GM18867 (cell line): Measurements from ENCODE around the gene OR10C1.
"Not testable (repeated sequence)": the region's sequence is repeated elsewhere in the genome, so short reads cannot be mapped to it uniquely, and the experiment has no call there.

ENCODE experiments used
- ATAC-seq: cut with Tn5 transposase; IDR thresholded peaks from one replicate; pipeline ENCODE4 v1.9.1; 2021; ENCODE audit warnings: mild to moderate bottlenecking, moderate library complexity; ENCODE audit not compliant: unreplicated experiment

Gene OR10C1, protein sequence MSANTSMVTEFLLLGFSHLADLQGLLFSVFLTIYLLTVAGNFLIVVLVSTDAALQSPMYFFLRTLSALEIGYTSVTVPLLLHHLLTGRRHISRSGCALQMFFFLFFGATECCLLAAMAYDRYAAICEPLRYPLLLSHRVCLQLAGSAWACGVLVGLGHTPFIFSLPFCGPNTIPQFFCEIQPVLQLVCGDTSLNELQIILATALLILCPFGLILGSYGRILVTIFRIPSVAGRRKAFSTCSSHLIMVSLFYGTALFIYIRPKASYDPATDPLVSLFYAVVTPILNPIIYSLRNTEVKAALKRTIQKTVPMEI

DNA sequence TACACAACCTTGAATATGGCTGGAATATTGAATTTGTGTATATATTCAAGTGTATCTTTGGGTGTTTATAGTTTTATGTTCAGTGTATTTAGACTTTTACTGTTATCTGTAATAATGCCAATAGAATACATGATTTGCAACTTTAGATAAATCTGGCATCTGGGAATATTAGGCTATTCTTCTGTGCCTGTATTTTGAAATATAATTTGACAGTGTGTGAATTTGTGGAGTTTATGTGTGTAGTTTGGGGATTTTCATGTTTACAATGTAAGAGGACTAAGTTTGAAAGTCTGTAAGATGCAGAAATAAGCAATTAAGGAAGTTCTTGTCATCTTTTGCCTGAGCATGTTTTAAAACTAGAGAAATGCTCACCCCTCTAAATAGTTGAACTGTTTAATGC lies at the start of gene OR10C1:
TSS of gene OR10C1 (plus strand) at position 301 of the 400 bp plus-strand sequence. CDS start 710 bp downstream, outside the sequence.
- ATAC-seq = no peak

DNA sequence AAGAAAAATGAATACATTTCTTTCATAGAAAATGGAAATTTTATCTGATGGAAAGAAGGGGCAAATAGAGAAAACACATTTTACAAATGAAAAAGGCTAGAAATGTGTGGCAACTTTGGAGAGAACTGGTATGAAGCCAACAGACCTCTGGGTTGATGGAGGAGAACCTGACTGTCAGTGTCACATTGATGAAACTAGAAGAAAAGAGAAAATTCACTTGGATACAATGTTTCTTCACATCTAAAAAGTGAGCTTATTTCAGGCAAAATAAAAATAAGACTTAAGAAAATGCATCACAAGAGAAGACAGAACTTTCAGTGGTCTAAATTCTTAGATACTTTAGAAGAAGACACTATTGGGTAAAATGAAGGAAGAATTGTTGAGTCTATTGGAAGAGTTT lies 43.8 kb upstream of the OR10C1 start, which contains the start of gene OR12D2:
TSS of gene OR12D2 (plus strand) at position 301 of the 400 bp plus-strand sequence. CDS start 1,069 bp downstream, outside the sequence.
- no peak for ATAC-seq

DNA sequence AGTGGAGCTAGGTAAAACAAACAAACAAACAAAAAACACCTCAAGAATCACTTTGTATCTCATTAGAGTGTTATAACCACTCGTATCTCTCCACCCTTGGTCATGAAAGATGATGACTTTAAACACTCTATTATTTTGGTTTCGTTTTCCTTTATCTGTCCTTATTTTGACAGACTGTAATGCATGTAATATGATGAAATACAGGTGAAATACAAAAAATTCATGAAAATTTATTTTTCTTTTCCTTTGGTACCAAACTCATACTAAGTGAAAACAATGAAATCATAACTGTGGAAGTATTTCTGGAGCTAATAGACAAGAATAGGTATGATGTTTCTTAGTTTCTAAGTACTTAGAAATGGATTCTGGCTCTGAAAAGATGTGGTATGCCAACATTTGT lies 39.6 kb upstream of the OR10C1 start:
- no peak for ATAC-seq

DNA sequence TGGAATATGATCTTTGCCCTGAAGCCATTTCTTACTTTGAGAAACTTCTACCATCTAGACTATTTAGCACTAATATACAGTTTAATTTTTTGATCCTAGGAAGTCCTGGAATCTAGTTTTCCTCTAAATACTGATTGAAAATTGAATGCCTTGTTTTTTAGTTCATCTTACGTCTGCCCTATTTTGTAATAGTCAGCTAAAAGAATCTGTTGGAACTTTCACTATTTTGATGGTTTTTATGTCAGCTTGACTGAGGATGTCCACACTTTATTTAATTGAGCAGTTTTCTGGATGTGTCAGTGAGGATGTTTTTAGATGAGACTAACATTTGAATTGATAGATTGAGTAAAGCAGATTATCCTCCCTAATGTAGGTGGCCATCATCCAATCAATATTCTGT lies 35.3 kb upstream of the OR10C1 start:
- no peak for ATAC-seq

DNA sequence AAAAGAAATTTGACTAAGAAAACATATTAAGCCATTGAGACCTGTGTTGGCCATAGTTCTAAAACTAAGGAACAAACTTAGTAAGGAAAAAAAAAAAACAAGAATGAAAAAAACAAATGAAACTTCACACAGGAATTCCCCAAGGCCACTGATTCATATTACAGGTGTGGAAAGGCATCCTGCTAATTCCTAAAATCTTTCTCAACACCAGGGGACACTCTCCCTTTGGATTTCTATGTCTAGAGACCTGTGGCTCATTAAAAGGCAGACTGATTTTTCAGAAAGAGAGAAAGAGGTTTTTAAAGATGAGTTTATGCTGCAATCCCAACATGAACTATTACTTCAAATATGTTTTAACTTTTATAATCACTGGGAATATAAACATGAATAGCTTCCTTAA lies 24.5 kb upstream of the OR10C1 start, which contains the start of gene OR12D1:
TSS of gene OR12D1 (plus strand) at position 341 of the 400 bp plus-strand sequence.
- no peak for ATAC-seq

DNA sequence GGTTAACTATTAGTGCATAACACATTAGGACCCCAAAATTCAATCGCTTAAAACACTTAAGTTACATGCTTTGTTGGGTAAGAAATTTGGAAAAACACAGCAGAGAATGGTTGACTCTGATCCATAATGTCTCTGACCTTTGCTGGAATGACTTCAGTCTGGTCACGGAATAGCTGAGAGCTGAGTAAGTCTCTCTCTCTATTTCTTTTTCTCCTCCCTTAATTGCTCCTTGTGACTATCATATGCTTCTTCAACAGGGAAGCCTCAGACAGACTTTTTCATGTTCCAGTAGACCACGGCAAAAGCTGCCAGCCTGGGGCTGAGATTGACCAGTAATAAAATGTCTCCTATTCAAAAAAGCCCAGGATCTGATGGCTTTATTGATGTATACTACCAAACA lies 19.6 kb upstream of the OR10C1 start:
- no peak for ATAC-seq

DNA sequence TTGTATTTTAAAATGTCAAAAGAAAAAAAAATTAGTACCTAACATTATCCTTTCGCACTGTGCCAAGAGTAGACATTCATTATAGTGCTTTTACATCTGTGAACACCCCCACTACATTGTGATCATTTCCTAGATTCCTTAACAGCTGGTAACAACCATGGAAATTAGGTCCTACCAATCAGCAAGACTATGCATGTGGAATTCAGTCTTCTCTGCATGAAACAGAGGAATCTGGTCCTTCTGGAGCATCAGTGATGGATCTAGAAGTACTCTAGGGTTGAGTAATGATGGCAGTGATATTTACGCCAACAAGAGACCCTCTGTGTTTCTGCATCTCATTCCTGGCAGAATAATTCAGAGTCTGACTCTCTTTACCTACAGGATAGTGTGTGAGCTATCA lies 14.9 kb upstream of the OR10C1 start:
- no peak for ATAC-seq

DNA sequence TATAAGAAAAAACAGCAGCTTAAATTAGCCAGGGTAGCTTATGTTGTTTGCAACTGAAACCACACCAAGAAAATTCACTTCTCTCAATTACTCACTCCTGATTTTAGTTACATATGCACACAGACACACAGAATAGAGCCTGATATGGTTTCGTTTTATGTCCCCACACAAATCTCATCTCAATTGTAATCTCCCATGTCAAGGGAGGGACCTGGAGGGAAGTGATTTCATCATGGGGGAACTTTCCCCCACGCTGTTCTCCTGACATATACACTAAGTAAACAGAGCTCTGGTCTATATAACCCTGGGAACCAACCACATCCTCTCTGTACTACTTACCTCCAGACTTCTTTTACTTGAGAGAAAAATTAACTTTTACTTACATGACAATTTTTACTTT lies 14.5 kb upstream of the OR10C1 start:
- no peak for ATAC-seq

DNA sequence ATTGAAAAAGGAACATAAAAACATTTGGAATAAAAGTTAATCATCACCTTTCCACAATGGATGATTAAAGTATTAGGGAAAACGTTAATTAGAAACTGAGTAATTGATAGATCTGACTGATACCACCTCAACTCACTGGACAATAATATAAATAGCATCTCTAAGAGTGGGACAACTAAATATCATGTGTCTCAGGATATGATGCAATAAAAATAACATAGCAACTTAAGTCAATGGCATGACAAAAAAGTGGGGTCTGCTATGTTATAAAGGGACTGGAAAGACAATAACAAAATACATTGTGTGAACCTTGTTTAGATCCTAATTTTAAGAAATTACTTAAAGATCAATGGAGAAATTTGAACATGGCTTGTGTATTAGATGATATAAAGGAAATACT lies 14.0 kb upstream of the OR10C1 start:
- no peak for ATAC-seq

DNA sequence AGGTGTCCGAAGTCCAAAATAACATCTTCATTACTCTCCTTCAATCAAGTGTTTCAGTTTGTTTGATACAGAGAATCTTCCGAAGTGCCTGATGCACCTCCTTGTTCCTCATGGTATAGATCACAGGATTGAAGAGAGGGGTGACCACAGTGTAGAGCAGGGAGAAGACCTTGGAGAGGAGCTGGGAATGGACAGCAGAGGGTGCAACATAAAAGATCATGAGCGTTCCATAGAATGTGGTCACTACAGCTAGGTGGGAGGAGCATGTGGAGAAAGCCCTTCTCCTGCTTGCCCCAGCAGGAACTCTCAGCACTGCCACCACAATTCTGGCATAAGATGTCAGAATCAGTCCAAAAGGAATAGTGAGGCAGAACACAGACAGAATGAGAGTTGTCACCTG lies 12.5 kb upstream of the OR10C1 start:
- ATAC-seq = no peak

DNA sequence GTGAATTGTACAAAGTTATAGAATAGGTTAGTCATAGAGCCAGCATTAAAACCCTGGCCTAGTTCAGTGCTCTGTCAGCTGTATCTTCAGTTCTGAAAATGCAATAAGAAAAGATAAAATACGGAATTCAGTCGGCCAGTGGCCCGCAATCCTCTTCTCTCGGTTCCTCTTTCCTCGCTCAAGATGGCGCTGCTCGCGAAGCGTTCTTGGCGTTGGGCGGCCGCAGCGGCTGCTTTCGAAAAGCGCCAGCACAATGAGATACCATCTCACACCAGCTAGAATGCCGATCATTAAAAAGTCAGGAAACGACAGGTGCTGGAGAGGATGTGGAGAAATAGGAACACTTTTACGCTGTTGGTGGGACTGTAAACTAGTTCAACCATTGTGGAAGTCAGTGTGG lies 2.4 kb upstream of the OR10C1 start:
- not testable (repeated sequence) for ATAC-seq

DNA sequence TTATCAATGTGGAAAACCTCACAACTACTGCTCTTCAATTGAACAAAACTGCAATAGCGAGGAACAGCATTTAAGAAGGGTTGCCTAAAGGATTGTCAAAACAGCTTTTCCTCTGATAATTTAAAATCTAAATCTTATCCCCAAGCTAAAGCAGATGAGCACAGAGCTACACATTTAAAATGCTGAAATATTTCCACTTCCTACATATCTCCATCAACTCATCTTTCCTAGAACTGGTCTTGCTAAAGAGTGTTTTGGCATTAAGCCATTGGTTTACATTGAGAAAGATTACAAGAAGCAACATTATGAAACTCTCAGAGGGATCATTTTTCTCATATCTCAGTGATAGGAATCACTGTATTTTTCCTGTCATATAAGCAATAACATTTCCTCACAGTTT lies 3.6 kb downstream of the OR10C1 start:
- no peak for ATAC-seq

DNA sequence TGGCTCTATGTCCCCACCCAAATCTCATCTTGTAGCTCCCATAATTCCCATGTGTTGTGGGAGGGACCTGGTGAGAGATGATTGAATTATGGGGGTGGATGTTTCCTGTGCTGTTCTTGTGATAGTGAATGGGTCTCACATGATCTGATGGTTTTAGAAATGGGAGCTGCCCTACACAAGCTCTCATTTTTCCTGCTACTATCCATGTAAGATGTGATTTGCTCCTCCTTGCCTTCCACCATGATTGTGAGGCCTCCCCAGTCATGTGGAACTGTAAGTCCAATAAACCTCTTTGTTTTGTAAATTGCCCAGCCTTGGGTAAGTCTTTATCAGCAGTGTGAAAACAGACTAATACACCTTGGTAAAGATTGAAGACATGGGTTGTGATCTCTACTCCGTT lies 4.9 kb downstream of the OR10C1 start:
- ATAC-seq = not testable (repeated sequence)

DNA sequence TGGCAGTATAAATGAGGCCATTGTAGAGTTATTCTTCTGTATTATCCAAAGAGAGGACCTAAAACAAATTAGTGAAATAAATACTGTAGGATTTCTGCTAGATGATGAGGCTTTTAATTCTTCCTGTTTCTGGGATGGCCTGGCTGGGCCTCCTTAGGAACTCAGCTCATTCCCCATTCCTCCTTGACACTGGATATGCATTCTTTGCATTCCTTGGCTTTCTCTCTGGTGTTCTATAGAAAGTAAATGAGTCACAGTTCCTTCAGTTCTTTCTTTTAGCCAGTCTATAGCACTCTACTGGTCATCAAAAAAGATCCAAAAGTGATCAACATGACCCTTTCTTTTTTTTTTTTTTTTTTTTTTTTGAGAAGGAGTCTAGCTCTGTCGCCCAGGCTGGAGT lies 8.6 kb downstream of the OR10C1 start:
- no peak for ATAC-seq

DNA sequence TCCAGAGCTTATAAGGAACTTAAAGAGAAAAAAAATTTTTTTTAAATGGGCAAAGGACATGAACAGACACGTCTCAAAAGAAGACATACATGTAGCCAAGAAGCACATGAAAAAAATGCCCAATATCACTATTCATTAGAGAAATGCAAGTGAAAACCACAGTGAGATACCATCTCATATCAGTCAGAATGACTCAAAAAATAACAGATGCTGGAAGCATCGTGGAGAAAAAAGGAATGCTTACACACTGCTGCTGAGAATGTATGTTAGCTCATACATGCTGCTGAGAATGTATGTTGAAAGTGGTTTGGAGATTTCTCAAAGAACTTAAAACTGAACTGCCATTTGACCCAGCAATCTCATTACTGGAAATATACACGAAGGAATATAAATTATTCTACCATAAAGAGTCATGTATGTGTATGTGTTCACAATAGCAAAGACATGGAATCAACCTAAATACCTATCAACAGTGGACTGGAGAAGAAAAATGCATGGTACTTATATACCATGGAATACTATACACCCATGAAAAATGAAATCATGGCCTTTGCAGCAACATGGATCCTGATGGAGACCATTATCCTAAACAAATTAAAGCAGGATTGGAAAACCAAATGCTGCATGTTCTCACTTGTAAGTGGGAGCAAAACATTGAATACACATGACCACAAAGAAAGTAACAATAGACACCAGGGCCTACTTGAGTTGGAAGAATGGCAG lies 12.5 kb downstream of the OR10C1 start:
- ATAC-seq = no peak

DNA sequence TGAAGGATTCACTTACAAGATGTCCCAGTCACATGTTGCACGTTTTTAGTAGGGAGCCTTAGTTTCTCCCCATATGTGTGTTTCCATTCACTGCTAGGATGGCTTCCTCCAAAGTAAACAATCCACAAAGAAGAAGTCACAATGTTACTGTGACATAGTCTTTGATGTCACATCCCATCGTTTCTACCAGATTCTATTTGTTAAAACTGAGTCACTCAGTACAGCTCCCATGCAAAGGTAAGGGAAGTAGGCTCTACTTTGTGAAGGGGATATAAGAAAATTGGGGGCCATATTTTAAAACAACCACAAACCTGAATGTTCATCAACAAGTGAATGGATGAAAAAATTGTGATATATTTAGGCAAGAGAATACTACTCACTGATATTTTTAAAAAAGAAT lies 17.9 kb downstream of the OR10C1 start, which contains the start of the genes OR11A1 and OR2H1:
TSS of gene OR11A1 (minus strand) at position 101 of the 400 bp plus-strand sequence. CDS start 29,430 bp downstream, outside the sequence.
TSS of gene OR2H1 (plus strand) at position 185 of the 400 bp plus-strand sequence. CDS start 4,615 bp downstream, outside the sequence.
- ATAC-seq = no peak

DNA sequence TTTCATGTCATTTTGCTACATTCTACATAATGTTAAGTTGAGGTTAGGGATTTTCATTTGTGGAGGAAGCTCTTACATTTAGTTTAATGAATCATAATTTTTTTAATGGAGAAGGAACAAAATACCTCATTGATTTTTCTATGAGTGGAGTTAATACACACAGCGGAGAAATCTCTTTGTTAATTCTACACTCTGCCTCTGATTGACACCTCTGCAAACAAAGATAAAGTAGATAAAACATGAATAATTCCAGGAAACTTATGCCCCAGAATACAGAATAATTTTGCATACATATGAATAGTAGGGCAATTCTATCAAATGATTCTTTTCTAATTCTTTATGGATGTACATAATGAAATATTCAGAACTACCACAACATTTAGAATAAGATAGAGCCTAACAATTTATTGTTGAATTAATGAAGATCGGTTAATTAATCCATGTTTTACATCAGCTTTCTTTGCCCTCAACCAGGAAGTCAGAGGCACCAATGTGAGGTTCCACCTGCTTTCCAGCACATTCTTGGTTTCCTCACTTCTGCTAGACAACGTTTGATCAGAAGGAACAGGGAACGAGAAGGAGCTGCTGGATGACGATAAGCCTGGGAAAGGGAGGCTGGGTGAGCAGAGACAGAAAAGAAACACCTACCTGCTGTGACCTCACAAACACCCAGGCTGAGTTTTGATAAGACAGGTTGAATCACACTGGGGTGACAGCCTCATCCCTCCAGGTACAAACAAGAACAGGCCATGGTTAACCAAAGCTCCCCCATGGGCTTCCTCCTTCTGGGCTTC lies 22.1 kb downstream of the OR10C1 start:
- ATAC-seq = no peak

DNA sequence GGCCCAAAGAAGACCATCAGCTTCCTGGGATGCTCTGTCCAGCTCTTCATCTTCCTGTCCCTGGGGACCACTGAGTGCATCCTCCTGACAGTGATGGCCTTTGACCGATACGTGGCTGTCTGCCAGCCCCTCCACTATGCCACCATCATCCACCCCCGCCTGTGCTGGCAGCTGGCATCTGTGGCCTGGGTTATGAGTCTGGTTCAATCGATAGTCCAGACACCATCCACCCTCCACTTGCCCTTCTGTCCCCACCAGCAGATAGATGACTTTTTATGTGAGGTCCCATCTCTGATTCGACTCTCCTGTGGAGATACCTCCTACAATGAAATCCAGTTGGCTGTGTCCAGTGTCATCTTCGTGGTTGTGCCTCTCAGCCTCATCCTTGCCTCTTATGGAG lies 22.9 kb downstream of the OR10C1 start:
- ATAC-seq = no peak

DNA sequence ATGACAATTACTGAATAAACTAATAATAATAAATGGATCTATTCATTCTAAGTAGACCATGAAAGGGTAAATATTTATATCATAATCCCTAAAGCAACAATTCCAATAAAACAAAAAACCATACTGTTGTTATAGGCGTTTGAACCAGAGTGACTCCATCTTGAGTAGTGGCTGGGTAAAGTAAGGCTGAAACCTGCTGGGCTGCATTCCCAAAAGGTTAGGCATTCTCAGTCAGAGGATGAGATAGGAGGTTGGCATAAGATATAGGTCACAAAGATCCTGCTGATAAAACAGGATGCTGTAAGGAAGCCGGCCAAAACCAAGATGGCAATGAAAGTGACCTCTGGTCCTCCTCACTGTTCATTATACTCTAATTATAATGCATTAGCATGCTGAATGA lies 26.2 kb downstream of the OR10C1 start:
- ATAC-seq = no peak

DNA sequence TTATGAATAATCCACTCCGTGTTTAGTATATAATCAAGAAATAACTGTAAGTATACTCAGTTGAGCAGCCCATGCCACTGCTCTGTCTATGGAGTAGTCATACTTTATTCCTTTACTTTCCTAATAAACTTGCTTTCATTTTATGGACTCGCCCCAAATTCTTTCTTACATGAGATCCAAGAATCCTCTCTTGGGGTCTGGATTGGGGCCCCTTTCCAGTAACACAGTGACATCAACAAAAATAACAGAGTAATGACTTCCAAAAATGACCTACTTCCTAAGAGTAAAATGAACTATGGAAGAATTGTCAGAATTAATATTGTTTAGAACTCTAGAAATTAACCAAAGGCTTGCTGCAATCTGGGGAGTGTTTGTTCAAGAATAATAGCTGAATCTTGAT lies 26.7 kb downstream of the OR10C1 start:
- no peak for ATAC-seq

DNA sequence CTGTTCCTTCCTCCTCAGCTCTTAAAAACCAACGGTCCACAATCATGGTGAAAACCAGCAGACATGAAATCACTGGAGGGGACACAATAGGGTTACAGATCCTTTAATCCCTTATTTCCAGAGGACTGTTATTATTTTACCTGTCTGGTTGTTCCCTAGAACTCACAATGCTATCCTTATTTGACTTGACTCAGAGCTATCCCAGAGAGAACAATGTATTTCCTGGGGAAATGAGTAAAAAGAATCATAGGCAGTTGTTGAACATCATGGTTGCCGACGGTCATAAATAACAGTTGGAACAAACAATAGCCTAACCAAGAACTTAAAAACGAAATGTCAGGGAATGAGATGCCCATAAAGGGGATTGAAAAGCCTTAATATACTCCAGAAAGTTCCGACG lies 27.1 kb downstream of the OR10C1 start:
- no peak for ATAC-seq
